NCI-H1092 (cell line): ENCODE measurements around the gene ZC3H18.
"Not testable (repeated sequence)": the region's sequence is repeated elsewhere in the genome, so short reads cannot be mapped to it uniquely, and the experiment has no call there.

Experiments used
- DNase-seq: peaks from one replicate; lab custom pipeline; 2025; lab: John Stamatoyannopoulos, UW

ZC3H18 gene

GRCh38 chr16:88605186-88606147 is 35.3 kb downstream of the ZC3H18 start:
- DNase-seq = no peak

DNA sequence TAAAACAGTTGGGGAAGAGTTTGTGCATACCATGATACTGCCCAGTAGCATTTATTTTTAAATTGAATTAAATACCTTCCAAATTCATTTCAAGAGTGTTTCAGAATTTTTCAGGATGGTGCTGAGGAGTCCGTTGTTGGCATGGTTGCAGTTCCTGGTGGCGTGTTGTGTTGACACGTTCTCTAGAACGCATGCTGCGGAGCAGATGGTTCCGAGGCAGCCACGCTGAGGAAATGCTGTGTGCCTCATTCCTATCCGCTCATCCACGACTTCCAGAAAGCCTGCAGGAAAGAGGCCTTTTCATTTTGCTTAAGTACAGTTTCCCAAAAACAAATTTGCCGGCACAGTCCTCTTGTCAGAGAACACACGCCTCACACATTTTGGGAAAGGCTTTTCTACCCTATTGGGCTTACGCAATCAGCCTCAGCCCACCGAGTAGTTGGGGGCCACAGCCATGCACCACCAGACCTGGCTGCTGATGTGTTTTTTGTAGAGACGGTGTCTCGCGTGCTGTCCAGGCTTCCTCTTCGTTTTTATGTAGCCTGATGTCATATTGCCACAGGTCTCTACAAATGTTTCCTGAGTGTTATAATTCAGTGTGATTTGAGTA is 36.0 kb downstream of the ZC3H18 start:
- no peak for DNase-seq

DNA sequence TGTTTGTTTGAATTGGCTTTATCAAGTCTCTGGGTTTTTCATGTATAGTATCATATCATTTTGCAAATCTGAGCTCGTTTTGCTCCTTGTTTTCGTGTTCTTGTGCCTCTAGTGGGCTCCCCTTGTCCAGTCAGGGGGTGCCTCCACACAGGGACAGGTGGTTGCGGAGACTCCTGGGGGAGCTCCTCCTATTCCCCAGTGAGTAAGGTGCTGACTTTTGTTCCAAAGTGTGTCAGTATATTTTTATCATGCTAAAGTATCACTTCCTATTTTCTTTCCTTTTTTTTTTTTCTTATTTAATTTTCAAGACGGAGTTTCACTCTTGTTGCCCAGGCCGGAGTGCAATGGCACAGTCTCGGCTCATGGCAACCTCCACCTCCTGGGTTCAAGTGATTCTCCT is 37.9 kb downstream of the ZC3H18 start:
- DNase-seq = no peak

GRCh38 chr16:88609426-88609825 is 39.2 kb downstream of the ZC3H18 start:
- not testable (repeated sequence) for DNase-seq

- DNase-seq = no peak
Observed at GRCh38 chr16:88610080-88610479, 39.9 kb downstream of the ZC3H18 start.

DNA sequence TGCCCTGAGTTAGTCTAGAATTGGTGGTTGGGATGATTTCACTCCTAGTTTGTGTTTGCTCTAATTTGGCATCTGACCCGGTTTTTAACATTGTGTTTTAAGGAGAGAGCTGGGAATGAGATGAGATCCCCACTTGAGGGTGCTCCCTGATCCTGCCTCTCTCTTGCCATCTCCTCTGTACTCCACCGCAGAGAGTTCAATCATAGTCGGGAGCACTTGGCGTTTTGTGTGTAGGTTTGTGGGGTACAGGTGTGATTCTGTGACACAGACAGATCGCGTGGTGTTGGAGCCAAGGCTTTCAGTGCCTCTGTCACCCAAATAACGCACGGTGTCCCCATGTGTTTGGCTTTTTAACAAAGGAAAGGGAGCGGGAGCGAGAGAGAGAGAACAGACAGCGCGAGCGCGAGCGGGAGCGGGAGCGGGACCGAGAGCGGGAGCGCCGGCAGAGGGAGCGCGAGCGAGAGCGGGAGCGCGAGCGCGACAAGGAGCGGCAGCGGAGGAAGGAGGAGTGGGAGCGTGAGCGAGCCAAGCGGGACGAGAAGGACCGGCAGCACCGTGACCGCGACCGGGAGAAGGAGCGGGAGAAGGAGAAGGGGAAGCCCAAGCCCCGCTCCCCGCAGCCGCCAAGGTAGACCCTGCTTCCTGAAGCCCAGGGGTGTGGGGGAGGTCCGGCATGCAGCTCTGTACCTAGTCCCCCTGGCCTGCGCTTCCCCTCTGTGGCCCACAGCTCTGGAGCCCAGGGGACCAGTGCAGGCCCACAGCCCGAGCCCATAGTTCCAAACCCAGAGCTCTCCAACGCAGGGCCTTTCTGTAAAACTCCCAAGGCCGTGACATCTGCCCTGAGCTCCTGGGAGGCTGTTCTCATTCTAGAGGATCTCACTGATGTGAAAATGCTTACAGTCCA is 41.0 kb downstream of the ZC3H18 start:
- no peak for DNase-seq

GRCh38 chr16:88613293-88613692 is 43.1 kb downstream of the ZC3H18 start:
- DNase-seq = no peak

DNA sequence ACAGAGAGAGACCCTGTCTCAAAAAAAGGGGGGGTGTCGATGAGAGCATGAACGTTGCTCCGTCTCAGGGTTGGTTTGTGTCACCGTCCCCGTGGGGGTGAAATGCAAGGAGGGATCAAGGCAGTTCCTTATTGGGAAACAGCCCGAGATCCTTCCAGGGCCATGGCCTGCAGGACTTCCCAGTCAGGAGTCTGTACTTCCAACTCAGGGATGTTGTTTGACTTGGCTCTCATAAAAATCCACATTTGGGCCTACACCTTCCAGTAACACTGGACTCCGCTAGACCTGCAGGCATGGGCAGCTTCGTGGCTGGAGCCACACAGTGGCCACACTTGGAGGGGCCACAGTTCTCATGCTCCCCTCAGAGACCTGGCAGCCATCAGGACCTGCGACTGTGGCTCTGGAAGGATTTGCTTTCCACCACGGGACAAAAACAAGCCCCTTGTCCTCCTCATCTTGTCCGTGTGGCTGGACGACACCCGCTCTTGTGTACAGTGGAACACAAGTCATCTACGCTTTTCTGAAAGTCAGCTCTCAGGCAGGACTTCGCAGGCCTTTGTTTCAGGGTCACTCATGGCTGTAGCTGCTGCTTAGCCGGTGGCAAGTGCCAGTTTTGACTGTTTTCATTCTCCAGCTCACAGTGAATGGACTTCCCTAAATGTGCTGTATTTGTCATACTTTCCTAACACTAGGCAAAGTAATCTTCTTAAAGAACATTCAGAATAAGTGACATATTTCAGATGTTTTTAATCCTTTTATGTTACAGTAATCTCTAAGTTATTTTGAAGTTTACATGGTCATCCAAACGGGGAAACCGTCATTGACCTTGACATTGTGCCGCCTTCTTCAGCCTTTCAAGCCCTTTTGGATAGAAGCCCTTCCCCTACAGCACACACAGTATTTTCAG is 44.0 kb downstream of the ZC3H18 start:
- no peak for DNase-seq

- DNase-seq = no peak
Observed at GRCh38 chr16:88614818-88615580, 44.8 kb downstream of the ZC3H18 start.

DNA sequence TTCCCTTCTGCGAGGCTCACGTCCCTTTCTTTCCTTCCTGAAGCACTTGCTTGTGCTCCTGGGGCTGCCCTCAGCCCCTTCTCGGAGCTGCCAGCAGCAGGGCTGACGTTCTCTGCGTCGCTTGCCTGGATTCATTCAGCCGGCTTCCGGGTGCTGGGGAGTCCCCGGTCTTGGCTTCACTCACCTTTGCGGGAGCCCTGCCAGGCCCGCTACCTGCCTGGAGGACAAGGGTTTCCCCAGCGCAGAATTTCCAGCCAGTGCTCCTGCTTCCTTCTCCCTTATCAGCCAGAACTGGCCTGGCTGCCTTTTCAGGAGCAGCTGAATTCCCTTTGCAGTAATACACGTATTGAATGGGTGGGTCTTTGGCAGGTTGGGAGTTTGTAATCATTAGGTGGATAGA is 46.1 kb downstream of the ZC3H18 start:
- peak; percentile 21 for DNase-seq

- DNase-seq = no peak
Observed at GRCh38 chr16:88616736-88617135, 46.5 kb downstream of the ZC3H18 start.

DNA sequence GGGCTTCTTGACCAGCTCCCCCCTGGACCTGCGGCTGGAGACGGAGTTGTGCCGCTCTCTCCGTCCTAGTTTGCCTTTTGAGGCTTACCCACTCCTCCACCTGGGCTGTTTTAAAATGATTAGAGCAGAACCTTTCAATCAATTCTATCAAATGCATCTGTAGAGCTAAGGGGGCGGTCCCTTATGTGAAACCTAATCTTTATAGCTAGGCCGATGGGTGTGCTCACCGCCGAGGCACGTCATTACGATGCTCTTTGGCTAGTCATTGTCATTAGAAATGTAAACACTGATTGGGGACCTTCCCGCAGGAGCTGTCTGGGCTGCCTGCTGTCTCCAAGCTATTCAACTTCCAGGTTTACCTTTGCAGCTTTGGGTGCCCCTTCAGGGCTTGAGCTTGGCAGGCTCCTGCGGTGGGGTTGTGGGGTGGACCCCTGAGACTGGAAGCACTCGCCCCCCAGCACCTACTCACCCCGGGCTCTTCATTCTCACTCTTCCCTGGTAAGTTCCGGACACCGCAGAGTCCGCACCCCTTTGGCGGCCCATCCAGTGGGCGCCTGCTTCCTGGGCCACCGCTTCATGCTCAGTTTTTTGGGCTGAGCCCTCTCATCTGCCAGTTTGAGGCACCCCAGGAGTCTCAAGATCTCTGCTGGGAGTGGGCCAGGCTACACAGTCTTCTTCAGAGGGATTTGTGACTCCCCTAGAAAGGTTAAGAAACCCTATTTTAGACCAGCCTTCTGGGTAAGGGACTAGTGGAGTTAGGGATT is 47.2 kb downstream of the ZC3H18 start:
- peak; percentile 41 for DNase-seq

DNA sequence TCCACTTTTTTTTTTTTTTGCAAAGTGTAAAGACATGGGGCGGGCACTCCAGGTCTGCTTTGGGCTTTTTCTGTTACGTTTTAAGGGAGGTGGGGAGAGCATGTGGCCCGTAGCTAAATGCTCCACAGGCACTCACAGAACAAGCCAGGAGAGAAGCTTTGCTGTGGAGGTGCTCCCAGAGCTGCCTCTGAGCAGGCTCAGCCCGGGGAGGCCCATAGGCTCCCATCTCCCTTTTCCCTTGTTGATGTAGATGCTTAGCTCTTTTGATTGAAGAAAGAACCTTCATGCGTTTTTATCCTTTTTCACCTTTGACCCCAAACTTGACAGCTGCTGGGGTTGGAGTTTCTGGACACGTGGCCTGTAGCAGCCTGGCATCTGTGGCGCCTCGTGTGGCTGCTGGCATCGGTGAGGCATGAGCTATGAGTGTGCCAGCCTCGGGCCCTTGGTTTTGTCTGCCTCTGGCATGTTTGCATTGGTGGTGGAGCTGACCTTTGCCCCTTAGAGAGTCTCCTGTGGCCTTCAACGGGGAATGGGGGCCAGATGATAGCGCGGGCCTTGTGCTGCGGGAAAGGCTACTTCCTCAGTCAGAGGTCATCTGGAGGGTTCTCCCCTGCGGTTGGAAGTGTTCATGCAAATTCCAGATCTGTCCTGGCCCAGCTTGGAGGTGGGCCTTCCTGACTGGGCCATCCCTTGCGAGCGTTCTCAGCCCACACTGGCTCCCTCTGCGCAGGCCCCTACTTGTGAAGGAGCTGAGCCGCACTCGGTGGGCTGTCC is 48.2 kb downstream of the ZC3H18 start:
- DNase-seq = no peak

- DNase-seq = no peak
Observed at GRCh38 chr16:88618956-88619667, 48.9 kb downstream of the ZC3H18 start.

DNA sequence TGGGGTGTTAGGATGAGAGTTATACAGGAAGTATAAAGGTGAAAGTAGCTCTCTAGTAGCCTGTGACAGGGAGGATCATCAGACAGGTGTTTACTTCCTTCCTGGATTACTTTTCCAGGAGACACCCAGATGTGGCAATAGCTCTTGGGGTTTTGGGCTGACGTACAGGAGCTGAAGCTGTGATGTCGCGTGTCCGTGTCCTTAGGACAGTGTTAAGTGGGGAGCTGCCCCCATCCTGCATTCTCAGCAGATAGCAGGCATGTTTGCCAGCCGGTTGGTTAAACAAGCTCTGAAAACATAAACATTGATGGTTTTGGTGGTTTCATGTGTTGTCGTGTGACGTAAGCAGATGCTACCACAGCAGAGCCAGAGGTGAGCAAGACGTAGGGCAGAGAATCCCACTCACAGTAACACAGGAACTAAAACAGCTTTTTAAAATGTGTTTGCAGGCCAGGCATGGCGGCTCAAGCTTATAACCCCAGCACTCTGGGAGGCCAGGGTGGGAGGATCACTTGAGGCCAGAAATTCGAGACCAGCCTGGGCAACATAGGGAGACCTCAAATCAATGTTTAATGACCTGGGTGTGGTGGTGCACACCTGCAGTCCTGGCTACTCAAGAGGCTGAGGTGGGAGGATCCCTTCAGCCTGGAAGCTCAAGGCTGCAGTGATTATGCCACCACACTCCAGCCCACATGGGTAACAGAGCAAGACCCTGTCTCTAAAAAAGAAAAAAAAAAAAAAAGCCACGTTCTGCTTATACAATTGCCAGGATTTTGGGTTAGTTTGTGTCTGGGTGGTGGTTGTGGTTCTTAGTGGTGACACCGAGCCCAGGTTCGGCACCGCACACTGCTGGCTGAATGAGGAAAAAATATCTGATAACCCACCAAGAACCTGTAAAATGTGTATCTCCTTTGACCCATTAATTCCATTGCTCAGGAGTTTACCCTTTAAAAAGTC is 49.9 kb downstream of the ZC3H18 start:
- no peak for DNase-seq

DNA sequence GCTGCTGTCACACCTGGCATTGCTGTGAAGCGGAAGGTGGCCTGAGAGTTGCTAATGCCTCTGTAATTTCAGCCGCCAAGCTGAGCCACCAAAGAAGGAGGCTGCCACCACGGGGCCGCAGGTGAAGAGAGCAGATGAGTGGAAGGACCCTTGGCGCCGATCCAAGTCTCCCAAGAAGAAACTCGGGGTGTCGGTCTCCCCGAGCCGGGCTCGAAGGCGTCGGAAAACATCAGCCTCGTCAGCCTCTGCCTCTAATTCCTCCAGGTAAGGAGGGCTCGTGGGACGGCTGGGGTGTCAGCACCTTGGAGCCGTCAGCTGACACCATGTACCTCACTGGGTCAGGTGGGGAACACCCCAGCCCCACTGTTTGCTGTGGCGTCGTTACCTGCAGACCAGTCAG is 51.9 kb downstream of the ZC3H18 start:
- no peak for DNase-seq

DNA sequence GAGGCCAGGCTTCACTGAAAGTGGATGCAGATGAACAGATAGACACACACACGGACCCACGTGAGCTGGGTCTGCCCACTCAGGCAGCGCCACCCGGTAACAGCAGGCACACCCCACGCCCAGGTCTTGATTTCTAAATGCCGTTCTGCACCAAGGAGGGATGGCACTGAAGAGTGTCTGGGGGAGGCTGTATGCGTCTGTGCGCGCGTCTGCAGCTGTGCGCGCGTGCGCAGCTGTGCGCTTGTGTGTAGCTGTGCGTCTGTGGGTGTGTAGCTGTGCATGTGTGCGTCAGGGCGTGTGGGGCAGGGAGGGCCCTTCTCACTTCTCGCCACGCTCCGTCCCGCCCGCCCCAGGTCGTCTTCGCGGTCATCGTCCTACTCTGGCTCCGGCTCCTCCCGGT is 52.7 kb downstream of the ZC3H18 start:
- DNase-seq = no peak
